Activated CD4-positive, alpha-beta T cell treated with anti-CD3 and anti-CD28 coated beads, Interleukin-2, amount 50 U/mL, for 24 hours (primary cell): ENCODE results near the gene ATP11A.
"Not testable (repeated sequence)": the region's sequence is repeated elsewhere in the genome, so short reads cannot be mapped to it uniquely, and the experiment has no call there.

Experiments
- DNase-seq, 2 donors: peaks; one replicate each; pipeline ENCODE4 v3.0.0-alpha.2; 2020; ENCODE audit warnings: low read depth in 1 of 2, low spot score in 1 of 2

Gene ATP11A

DNA sequence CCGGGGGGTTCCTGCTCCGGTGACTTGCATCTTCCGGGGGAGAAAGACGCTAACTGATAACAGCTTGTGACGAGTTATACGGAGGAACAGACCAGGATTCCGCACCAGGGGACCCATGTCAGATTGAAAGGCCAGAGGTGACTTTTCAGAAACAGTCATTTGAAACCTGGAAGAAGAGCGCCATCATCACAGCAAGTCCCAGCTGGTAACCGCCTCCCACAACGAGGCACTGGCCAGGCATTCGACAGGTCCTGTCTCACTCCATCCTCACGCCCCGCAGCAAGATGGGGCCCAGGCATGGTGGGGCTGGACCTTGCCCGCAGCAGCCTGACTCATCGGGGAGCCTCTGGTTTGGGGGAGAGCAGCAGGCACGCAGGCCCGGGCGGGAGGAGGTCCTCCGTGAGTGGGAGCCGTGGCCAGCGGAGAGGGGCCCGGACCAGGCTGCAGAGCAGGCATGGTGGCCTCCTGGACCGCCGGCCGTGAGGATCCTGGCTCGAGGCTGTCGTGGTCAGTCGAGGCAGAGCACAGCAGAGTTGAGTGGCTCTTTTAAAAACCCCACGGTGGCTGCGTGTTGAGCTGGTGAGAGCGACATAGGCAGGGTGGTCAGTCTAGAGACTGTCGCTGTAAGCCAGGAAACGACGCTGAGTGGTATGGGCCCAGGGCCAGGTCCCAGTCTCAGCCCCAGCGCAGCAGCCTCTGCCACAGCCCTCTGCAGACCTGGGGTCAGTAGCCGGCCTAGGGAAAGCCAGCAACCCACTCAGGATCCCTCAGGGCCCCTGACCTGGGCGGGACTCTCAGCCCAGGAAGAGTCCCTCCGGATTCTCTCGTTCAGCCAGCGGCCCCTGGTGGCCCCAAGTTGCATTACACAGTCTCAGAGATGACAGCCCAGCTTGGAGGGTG lies 184.3 kb downstream of the ATP11A start:
- DNase-seq = peak in 1 of 2 donors; percentile 38

DNA sequence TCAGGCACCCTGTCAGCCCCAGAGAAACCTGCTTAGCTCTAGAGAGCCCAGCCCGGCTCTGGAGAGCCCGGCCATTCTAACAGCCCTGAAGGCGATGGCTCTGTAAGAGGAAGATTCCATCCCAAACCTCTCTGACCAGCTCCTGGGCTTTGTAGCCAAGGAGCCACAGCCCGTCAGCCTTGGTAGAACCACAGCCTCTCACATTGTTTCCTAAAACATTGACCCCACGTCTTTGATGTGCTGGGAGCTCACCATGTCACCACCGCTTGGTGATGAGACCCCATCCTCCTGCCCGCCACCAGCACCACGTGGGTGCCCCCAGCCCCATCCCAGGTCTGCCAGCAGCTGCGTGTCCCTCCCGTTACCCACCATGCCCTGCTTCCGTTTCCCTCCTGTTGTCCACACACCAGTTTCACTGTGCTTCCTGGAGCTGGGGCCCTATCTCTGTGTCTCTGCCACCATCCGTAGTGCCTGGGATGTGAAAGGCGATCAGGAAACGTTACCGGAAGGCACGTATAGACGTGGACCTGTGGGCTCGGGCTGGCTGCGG lies 185.0 kb downstream of the ATP11A start:
- DNase-seq = no peak

DNA sequence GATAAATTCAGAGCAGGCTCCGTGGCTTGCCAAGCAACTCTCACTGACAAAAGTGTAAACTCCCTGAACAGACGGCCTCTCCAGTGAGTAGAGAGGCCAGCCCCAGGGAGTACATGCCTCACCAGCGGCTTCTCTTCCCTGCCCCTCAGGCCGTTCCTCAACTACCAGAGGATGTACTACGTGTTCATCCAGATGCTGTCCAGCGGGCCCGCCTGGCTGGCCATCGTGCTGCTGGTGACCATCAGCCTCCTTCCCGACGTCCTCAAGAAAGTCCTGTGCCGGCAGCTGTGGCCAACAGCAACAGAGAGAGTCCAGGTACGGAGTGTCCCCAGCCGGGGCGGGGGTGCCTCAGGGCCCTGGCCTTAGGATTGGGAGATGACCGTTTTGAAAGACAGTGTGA lies 185.8 kb downstream of the ATP11A start:
- DNase-seq = no peak

- no peak for DNase-seq
Observed at GRCh38 chr13:112876305-112877000, 186.6 kb downstream of the ATP11A start.

- DNase-seq = no peak
Observed at GRCh38 chr13:112877066-112877465, 187.2 kb downstream of the ATP11A start.

GRCh38 chr13:112877539-112877938 lies 187.7 kb downstream of the ATP11A start:
- no peak for DNase-seq

DNA sequence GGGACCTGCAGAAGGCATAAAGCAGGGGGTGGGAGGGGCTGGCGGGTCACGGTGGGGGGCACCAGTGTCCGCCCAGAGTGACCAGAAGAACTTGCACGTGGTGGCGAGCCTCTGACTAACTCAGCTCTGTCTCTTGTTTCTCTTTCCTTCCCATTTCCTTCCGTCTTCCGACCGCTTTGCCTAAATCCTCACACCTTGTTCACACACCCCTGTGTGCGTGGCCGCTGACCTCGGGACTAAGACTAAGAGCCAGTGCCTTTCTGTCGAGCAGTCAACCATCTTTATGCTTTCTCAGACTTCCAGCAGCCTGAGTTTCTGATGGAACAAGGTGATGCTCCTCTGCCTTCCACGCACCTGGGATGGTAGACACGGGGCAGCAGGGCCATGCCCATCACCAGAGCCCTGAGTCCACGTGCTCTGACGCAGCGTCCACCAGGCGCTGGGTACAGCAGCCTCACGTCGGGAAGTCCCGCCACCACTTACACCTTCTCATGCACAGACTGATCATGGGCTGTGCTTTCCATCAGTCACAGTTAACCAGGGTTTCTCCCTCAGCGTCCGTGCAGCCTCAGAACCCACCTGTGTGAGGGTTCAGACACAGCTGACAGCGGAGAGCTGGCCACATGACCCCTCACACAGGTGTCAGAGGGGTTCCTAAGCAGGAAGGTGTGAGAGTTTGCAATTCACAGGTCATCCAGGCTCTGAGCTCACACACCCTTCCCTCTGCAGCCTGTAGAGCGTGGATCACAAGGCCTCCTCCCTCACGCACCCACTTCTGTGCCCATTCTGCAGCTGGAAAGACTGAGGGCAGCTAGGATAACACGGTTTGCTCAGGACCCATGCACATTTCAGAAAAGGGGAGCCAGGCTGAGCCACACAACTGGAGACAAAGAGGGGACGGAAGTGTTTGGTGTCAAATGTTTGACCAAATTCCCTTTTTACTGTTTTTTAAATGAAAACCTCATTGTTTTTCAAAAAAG lies 188.4 kb downstream of the ATP11A start:
- DNase-seq = no peak

- no peak for DNase-seq
Observed at GRCh38 chr13:112879283-112879833, 189.5 kb downstream of the ATP11A start.

- DNase-seq = no peak
Observed at GRCh38 chr13:112880221-112880641, 190.4 kb downstream of the ATP11A start.

DNA sequence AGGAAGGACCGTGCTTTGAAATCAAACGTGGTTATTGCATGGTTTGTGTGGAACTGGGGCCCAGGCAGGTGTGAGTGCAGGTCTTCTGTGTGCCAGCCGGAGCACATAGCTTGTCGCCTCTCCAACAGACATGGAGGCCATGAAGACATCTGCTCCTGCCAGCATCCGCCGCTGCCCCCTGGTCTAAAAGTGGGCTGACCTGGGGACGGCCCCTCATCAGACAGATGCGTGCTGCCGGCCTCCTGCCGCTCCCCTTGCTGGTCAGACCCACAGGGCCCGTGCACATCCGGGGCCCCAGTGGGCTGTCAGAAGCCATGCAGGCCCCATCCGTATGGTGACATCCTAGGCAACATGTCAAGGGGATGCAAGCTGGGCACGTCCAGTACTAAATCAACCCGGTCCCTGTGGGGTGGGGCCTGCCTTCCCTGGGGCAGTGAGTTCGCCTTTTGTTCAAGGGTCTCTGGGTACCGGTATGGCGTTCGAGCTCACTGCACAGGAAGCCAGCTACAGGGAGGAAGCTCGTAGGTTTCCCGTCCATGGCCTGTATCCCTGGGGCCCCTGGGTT lies 191.2 kb downstream of the ATP11A start:
- no peak for DNase-seq

- no peak for DNase-seq
Observed at GRCh38 chr13:112881656-112882554, 192.1 kb downstream of the ATP11A start.

DNA sequence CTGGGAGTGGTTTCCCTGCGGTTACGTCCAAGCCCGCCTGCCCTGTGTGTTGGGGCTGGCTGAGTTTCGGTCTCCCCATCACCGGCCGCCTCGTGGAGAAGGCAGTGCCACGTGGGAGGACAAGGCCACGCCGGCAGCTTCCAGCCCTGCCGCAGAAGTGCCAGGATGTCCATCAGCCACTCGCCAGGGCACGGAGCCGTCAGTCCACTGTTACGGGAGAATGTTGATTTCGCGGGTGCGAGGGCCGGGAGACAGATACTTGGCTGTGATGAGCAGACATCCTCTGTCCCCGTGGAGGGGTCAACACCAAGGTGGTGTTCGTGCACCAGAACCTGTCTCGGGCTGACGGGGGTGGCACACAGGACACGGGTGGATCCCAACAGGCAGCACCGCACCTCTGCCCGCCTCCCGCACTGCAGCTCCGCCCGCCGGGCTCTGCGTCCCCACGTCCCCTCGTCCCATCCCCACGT lies 192.8 kb downstream of the ATP11A start:
- DNase-seq = no peak

DNA sequence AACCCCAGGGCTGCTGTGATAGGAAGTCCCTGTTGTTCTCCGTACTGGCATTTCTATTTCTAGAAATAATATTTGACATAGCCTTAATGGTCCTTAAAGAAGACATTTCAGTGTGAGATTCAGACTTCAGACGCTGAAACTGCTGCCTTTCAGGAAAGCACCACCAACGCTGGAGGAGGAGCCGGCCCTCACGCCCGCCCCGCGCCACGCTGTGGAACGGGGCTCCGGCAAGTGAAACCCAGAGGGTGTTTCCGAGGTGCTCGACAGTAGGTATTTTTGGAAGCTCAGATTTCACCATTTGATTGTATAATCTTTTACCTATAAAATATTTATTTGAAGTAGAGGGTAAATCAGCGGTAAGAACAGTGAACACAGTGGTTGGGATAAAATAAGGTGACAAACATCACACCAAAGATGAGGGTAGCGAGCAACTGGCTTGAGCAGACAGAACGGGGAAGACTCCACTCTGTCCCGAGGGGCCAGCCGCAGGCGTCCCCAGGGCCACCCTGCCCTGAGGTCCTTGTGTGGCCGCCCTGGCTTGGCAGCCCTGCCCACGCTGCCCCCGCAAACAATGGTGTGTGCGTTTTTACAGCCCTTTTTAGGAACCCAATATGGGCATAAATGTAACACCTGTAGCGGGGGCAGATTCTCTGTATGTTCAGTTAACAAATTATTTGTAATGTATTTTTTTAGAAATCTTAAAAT lies 193.6 kb downstream of the ATP11A start:
- no peak for DNase-seq

DNA sequence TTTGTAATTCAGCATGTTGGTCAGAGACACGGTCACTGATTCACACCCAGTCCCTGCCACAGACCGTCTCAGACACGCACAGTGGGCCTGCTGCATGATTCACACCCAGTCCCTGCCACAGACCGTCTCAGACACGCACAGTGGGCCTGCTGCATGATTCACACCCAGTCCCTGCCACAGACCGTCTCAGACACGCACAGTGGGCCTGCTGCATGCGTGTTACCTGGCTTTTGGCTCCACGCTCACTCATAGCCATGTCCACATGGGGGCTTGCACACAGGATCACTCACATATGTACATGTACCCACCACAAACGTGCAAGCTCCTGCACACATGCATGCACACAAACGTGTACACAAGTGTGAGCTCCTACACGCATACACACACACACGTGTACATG lies 194.9 kb downstream of the ATP11A start:
- DNase-seq = not testable (repeated sequence)

DNA sequence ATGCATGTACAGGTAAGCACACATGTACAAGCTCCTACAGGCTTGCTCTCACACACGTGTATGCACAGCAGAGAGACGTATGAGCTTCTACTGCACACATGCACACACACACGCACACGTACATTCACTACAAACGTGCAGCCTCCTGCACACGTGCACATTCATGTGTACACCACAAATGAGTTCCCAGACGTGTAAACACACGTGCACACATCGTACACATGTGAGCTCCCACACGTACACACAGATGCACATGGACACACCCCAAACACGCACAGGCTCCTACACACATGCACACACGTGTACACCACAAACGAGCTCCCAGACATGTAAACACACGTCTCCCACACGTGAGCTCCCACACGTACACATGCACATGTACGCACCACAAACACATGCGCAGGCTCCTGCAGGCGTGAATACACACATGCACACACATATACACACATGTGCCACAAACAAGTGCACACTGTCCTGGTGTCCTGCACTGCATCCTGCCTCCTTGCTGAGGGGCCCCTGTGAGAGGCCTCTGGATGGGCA lies 195.5 kb downstream of the ATP11A start:
- no peak for DNase-seq

DNA sequence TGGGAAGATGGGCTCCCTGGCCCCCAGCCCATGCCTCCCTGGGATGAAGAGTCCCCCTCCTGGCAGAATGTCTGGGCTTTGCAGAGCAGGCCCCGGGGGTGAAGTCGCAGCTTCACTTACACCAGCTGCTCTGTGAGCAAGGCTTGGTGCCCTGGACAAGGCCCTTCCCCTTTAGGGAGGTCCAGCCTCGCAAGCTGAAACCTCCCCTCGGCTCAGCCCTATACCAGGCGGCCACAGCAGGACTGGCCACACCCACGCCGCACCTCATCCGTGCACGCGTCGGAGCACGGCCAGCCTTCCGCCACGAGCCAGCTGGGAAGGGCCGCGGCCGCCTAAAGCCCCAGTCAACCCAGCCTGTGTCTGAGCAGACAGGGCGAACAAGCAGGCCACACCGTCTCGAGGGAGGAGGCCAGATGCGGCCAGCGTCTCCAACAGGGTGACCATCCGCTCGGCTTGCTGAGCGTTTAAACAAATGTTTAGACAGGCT lies 196.0 kb downstream of the ATP11A start:
- DNase-seq = no peak

DNA sequence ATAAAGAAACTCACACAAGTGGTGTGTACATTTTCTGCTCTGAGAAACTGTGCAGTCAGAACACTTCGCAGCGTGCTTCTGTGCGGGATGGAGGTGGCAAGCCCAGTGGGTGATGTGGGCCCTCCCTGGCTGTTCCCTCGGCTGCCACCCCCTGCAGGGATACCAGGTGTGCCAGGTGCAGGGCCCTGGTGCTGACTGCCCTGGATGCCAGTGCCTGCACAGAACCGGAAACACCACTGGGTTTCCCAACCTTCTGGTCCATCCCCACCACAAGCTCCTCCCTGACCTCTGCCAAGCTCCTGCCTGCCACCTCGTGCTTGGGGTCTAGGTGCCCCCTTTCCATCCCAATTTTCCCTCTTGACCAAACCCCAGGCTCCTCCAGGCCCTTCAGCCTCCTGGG lies 197.3 kb downstream of the ATP11A start:
- DNase-seq = no peak

DNA sequence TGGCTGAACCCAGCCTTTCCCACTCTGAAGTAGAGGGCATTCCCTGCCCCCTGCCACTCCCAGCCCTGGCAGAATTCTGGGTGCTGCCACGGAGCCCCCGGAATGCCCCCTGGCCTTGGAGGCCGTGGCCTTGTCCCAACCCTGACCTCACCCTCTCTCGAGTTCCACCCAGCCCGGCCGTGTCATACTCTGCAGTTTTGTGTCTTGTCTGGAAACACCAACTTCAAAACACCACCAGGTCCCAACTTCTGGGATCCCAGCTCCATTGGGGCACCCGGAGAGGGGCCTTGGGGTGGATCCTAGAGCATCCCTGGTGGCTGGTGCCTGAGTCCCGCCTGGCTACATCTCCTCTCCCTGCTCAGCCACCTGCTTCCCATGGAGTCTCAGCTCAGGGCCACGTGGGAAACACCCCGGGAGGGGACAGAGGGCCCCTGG lies 197.7 kb downstream of the ATP11A start:
- DNase-seq = no peak
